LoVo (cell line): ENCODE data around the gene ISG20.

Source experiments
- DNase-seq: peaks from one replicate; pipeline ENCODE4 v3.0.0-alpha.2; 2016; ENCODE audit warnings: low spot score

Gene ISG20

DNA sequence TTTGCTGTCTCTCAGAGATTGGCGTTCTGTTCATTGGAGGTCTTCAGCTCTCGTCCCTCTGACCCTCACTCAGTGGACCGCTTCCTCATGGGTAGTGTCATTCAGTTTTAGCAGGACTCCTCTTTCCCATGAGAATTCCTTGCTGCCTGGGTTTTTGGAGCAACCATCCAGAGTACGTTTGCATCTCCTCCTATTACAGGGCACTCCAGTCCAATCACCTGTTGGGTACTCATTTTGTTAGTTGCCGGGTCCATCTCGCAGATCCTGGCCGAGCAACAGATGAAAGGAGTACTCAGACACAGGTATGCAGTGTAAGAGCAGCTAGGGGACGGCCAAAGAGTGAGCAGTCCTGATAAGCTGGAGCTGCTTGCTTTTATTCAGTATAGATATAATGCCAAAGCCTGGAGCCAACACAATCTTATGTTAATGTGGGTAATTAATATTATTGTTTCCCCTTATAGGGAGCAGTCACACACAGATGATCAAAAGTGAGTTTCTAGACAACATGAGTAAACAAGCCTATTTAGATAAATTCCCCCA, 49.6 kb downstream of the ISG20 start:
- DNase-seq = no peak

- no peak for DNase-seq
Observed at GRCh38 chr15:88690331-88690730, 51.5 kb downstream of the ISG20 start.

DNA sequence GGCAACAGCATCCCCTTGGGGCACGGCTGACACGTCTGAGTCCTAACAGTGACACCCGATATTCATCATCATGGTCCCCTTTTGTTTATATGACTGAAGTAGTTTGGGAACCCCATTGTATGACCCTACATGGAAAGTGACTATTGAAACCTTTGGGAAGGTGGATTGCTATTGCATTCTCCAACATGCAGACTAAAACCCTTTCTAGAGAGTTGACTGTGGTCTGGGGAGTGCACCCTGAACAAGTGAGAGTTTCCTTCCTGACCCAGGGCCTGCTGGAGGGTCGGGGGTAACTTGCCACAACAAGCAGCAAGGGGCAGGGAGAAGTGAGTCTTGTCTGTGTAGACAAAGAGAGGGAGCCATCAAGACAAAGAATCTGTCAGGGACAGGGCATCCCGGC, 54.4 kb downstream of the ISG20 start:
- no peak for DNase-seq

- no peak for DNase-seq
Observed at GRCh38 chr15:88695101-88695500, 56.3 kb downstream of the ISG20 start.

DNA sequence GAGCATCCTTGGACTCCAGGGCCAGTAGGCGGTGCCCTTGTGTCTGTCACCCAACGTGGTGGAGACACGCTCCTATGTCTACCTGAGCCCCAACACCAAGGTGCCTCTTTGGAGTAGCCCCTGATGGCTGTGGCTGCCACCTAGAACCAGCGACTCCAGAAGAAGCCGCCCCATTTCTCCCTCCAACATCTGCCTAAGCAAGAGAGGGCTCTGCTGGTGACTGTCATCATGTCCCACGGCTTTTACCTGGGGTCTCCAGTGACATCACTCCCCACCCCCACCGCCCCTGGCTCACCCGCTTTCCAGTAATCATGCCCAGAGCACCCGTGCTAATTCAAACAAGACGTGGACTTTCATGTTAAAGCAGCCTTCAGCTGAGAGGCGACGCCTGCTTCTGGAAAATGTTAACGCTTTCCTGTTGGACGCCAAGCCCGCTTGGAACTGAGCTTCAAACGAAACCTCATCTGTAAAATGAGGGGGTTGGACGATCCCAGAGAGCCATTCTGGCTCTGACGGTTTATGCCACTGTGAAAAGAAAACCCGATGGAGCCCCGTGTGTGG, 57.0 kb downstream of the ISG20 start:
- no peak for DNase-seq

DNA sequence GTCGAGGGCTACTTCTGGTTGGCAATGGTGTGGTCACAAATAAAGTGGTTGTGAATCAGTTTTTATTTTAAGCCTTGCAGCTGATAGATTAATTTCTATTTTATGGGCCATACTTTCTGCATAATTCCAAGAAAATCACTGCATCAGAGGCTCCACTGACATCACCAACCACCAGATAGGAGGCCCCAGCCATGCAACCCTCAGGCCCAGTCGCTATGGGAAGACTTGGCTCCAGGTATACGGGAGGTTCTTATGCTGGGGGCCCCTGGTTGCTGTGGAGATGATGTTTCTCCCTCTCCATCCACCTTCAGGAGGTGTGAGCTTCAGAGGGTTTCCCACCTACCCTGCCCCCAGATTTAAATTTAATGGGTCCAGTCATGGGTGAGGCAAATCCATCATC, 57.4 kb downstream of the ISG20 start:
- DNase-seq = no peak

DNA sequence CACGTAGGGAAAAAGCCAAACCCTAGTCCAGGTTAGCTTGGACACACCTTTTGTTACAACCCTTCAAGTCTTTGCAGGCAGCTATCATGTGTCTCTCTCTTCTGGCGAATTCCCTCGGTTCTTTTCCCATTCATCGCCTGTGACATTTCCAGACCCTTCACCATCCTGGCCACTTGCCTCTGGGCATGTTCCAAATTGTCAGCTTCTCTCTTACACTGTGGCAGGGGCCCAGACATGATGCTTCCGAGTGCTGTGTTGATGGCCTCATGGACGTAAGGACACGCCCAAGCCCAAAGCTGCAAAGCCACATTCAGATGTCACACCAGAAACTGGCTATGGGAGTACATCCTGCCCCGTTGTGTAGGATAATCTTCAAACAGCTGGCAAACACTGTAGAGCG, 58.5 kb downstream of the ISG20 start:
- no peak for DNase-seq

DNA sequence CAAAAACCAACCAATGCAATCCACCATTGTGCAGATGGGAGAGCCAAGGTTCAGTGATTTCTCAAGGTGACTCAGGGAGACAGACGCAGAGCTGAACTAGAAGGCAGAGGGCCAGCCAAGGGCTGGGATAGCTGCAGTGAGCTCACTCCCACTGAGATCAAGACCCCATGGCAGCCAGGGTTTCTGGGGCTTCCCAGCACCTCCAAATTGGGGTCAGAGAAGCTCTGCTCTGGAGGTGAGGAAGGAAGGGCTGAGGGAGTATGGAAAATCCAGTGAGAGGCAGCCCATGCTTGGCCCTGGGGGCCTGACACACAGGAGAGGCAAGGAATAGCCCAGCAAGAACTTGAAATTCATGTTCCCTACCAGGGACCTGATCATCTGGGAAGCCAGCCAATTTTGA, 61.0 kb downstream of the ISG20 start:
- no peak for DNase-seq

DNA sequence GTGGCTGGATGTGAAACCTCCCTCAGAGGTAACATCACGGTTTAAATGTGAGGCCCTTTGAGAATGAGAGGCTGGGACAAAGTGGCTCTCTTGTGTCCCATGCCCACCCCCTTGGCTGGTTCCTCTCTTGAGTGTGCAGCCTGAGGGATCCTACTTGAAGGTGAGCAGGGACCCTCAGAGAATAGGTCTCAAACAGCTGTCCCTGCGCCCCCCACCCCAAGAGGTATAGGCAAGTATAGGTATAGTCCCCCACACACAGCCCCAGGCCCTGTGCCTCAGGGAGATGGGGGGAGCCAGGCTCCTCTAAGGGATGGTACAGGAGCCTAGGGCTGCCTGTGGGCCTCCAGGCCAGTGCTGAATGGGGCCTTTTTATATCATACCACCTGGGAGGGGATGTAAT, 61.9 kb downstream of the ISG20 start:
- DNase-seq = no peak

GRCh38 chr15:88701561-88702095, 62.8 kb downstream of the ISG20 start:
- DNase-seq = peak; percentile 7

- no peak for DNase-seq
Observed at GRCh38 chr15:88702983-88703382, 64.2 kb downstream of the ISG20 start.

DNA sequence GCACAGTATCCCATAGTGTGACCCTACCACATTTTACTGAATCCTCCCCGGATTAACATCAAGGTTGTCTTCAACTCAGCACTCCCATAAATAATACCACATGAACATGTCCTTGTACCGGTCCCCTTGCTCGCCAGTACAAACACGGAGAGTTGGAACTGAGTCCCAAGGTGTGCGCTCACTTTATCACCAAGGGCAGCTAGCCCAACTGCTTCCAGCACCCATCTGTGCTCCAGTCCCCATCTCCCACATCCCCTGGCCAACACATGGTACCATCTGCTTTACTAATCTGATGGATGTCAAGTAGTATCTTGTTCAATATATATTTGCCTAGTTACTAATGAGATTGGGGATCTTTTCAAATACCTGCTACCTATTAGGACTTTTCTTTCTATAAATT, 64.7 kb downstream of the ISG20 start:
- DNase-seq = no peak

DNA sequence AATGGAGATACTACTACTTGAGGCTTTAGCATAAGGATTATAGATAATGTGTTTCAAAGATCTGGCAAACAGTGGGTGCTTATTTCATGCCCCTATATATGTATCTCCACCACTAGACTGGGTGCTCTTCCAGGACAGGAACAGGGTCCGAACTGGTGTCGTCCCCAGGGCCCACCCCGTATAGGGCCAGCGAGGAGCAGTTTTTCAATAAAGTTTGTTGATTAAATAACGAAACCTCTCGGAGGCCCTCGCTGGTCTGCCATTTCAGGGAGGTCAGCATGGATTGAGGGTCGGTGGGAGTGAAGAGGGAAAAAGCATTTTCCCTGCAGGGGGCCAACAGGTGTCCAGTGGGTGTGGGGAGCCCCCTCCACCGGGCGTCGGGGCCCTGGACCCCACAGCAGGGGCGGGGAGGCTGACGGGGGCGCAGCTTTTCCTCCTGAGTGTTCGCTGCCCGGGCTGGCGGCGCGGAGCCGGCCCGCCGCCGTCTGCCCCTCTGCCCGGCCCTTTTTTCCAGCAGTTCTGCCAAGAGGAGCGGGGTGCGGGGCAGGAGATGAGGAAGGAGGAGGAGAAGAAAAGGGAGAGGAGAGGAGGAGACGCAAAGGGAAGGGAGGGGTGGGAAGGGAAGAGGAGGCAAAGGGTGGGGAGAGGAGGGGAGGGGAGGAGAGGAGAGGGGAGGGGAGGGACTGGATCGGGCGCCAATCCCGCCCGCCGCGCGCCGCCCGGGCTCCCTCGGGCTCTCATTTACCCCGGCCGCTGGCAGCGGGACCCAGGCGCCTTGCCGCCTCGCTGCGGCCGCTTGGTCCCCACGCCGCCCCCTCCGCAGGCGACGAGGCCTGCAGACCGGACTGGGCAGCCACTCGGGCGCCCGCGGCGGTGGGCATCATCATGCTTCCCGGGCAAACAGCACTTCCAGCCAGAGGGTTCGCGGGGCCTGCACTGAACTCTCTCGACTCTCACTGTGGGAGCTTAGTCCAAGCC, 66.3 kb downstream of the ISG20 start:
- DNase-seq = no peak

GRCh38 chr15:88705769-88706165, 67.0 kb downstream of the ISG20 start:
- no peak for DNase-seq
